Activated T-cell treated with anti-CD3 and anti-CD28 coated beads, Interleukin-2, amount 50 U/mL, for 4 hours (primary cell): Measurements from ENCODE around the gene USP47. TPM values are rescaled to one million over a fixed set of nuclear protein-coding genes. Genes with fewer than 3 reads are reported as not detected.

Experiments
- ATAC-seq, 2 donors: fragments of 200-7000 bp; cut with Tn5 transposase; one replicate each; pipeline ENCODE4 v1.10.0; 2021
- DNase-seq: peaks from one replicate; pipeline ENCODE4 v3.0.0-alpha.2; 2020
- H3K27me3 Mint-ChIP-seq: one replicate; pipeline ENCODE4 v1.8.0; 2021; ENCODE audit warnings: low read depth, mixed read lengths
- H3K36me3 Mint-ChIP-seq: one replicate; pipeline ENCODE4 v1.8.0; 2022; ENCODE audit warnings: mixed read lengths; ENCODE audit not compliant: insufficient read depth
- H3K4me1 Mint-ChIP-seq: one replicate; pipeline ENCODE4 v1.8.0; 2021; ENCODE audit warnings: low read depth, mixed read lengths
- H3K4me3 Mint-ChIP-seq: one replicate; pipeline ENCODE4 v1.8.0; 2021; ENCODE audit warnings: mild to moderate bottlenecking, moderate library complexity, mixed read lengths
- H3K9me3 Mint-ChIP-seq: one replicate; pipeline ENCODE4 v1.8.0; 2021; ENCODE audit warnings: mixed read lengths
- total RNA-seq, 3 donors: library from RNA; stranded (reverse); gene quantifications; one replicate each; pipeline ENCODE4 v1.2.1, GENCODE V29; 2021

Gene USP47
- total RNA-seq, 3 donors from 2014 or later: 39.5 to 48.3 (median 40.8) TPM

DNA sequence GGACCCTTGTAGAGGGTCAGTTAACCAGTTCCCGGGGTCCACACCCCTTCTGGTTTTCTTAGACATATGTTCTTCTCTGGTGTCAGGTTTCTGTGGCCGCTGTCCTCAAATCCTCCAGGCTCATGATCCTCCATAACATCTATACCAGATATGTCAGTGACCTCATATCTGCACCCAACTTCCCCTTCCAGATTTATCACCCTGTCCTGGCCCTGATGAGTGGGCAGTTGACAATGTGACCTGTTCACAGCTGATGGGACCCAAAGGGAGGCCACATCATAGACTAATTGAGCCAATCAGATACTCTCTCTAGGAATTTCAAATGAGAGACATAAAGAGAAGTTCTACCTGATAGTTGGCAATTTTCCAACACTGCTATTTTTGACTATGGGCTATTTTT lies 161.6 kb downstream of the USP47 start:
- no peaks in the 10 kb centered on the region for H3K36me3 Mint-ChIP-seq
- H3K4me3 Mint-ChIP-seq: no peak overlapping the region
- no peaks in the 10 kb centered on the region for H3K9me3 Mint-ChIP-seq
- DNase-seq: no peak
- no peak for ATAC-seq
- peaks cover 54% of the 10 kb centered on the region for H3K27me3 Mint-ChIP-seq
- peaks cover 13% of the 10 kb centered on the region for H3K4me1 Mint-ChIP-seq

DNA sequence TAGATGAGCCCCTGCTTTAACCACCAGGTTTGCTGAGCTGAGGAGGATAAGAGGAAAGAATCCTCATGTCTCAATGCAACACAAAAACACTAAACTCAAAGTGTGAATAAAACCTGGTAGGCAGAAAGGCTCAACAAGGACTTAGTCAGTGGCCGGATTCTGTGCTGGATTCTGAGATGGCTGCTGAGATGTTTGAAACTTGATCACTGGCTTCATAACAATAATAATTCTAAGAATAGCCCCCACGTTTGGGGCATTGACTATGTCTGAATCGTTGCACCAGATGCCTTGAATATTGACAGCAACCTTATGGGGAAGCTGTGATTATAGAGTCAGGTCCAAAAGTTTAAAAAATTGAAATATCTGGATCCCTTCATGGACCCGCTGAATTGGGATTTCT lies 162.0 kb downstream of the USP47 start:
- Mint-ChIP-seq H3K27me3 (peaks cover 57% of the 10 kb centered on the region), H3K36me3 (no peaks in the 10 kb centered on the region), H3K4me1 (peaks cover 10% of the 10 kb centered on the region), H3K9me3 (no peaks in the 10 kb centered on the region), H3K4me3 (no peak overlapping the region)
- DNase-seq (no peak), ATAC-seq (no peak)

DNA sequence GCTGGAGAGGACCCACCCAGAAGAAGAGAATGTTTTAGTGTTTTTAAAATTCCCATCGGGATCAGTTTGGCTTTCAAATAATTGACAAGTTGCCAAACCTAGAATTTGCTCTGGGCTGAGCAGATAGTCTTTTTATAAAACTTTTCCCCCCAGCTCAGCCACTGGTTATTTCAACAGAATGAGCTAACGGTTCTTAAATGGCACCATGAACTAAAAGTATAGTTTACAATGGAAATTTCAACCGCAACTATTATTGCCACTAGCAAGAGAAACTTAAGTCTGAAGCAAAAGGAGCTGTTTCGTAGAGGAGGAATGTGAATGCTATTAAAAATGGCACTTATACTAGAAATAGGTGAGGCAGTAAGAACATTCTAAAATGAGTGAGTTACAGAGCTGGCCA lies 163.3 kb downstream of the USP47 start:
- no peaks in the 10 kb centered on the region for H3K36me3 Mint-ChIP-seq
- H3K27me3 Mint-ChIP-seq: peaks cover 66% of the 10 kb centered on the region
- no peak for DNase-seq
- no peak overlapping the region for H3K4me3 Mint-ChIP-seq
- peaks cover 14% of the 10 kb centered on the region for H3K4me1 Mint-ChIP-seq
- H3K9me3 Mint-ChIP-seq: no peaks in the 10 kb centered on the region
- ATAC-seq: no peak

DNA sequence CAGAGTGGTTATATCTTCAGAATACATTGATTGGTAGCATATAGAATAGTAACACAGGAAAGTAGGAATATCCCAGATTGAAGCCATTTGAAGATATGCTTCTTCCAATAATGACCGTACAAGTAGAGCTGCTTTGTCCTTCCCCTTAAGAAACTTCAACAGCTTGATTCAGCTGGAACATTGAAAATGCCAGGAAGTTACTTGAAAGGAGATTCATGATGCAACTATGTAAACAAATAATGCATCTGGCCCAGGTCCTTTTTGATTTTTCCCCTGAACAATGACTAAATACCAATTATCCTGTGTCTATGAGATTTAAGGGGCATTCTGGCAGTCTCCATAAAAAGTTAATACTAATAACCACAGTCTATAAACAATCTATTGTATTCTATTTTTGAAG lies 163.7 kb downstream of the USP47 start:
- ATAC-seq: no peak
- no peaks in the 10 kb centered on the region for H3K9me3 Mint-ChIP-seq
- H3K27me3 Mint-ChIP-seq: peaks cover 69% of the 10 kb centered on the region
- no peak overlapping the region for H3K4me3 Mint-ChIP-seq
- peaks cover 14% of the 10 kb centered on the region for H3K4me1 Mint-ChIP-seq
- no peak for DNase-seq
- no peaks in the 10 kb centered on the region for H3K36me3 Mint-ChIP-seq

DNA sequence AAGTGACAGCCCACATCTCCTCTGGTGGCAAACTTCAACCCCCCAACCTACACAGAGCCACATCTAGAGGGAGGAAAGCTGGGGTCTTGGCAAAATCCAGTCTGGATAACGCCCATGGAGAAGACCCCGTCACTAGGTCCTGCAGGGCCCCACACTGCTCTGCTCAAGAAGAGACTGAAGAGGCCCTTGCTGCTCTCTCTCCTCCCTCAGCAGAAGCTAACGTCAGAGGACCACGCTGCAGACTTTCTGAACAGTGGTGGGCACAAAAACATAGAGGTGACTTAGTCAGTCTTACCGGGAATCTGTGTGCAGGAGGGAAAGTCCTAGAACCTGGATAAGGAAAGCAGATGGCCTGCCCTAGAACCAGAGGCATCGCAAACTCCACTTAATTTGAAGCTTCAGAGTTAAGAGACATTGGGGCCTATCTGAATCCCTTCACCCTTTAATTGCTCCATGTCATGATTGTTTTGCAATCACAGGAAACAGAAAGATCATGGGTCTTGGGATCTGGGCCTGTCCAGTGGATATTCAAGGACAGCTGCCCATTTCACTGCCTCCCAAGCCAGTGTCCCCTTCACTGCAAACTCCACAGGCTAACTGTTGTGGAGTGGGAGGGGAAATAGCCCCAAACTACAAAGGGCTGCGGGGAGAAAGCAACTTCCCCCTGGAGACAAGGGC lies 164.9 kb downstream of the USP47 start:
- no peak for ATAC-seq
- peaks cover 14% of the 10 kb centered on the region for H3K4me1 Mint-ChIP-seq
- H3K36me3 Mint-ChIP-seq: no peaks in the 10 kb centered on the region
- no peak overlapping the region for H3K4me3 Mint-ChIP-seq
- no peak for DNase-seq
- peaks cover 78% of the 10 kb centered on the region for H3K27me3 Mint-ChIP-seq
- no peaks in the 10 kb centered on the region for H3K9me3 Mint-ChIP-seq

DNA sequence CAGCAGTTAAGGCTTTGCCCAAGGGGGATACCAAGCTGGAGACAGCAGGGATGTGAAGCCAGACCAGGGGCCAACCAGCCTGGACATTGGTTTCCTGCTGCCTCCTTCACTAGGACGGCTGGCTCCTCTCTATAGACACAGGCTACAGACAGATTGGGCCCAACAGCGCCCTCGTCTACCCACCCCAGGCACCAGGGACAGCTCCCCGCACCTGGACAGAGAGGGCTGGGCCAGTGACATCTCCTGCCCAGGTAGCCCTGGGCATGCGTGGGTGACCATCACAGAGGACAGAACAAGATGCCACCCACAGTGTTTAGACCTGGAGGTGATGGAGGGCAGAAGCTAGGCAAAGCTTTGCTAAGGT lies 165.4 kb downstream of the USP47 start:
- Mint-ChIP-seq H3K4me1 (peaks cover 14% of the 10 kb centered on the region), H3K36me3 (no peaks in the 10 kb centered on the region), H3K4me3 (no peak overlapping the region), H3K27me3 (peaks cover 75% of the 10 kb centered on the region), H3K9me3 (no peaks in the 10 kb centered on the region)
- DNase-seq (no peak), ATAC-seq (no peak)

DNA sequence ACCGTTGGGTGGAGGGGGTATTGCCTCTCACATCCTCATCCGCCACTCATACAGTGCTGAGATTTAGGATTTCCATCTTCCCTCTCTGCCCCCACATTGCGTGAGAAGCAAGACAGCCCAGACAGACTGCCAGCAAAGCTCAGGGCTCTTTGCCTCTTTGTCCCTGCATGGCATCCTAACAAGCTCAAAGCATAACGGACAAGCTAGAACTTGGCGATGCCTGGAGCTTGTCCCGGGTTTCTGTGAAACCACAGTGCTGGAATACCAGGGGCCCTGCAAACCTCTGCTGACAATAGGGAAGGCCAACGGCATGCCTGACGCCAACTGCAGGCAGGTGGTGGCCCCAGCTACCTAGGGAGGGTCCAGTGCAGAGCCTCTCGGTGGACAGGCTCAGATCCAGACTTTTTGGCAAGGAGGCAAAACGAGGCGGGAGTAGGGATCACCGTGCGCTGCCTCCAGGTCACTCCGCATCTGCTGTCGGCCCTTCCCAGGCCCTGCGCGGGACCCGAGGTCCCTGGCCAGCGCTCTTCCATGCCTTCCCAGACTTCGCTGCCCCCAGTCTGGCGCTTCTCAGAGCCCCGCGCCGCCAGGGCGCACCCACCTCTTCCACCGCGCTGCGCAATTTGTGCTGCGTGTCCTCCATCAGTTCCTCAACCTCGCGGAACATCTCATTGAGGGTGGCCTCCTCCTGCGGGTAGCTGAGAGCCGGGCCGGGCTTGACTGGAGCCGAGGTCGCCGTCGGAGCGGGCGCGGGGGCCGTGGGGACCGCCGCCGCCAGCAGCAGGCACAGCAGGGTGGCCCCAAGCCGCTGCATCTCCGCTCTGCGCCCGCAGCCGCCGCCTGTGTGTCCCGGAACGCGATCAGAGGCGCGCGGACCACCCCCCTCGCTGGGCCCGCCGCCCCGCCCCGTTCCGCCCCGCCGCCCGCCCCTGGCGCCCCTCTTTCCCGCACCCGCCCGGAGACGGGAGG lies 166.3 kb downstream of the USP47 start, which contains the start of gene DKK3:
Gene DKK3 (minus strand): TSS at position 858 of the 969 bp plus-strand sequence. CDS start 44 bp downstream, at position 814.
- Mint-ChIP-seq H3K4me3 (peak within 1 kb of the TSS; percentile 76), H3K36me3 (no peaks in the 10 kb centered on the region), H3K4me1 (peaks cover 14% of the 10 kb centered on the region), H3K27me3 (peaks cover 72% of the 10 kb centered on the region), H3K9me3 (no peaks in the 10 kb centered on the region)
- ATAC-seq: peak; percentile 54 to 69
- no peak for DNase-seq

Other genes with a start within 250 kb of the USP47 start
- gene GALNT18, start 220.0 kb upstream of the USP47 start, total RNA-seq: 1 to 10 TPM; 2.2 to 3.4 (median 3.3) TPM
- under 1 TPM; 0.34 to 0.51 (median 0.35) TPM for gene DKK3, start 166.7 kb downstream of the USP47 start, total RNA-seq